Large intestine (tissue), 3 donors: ENCODE data around the gene BTBD6. TPM values are rescaled to one million over a fixed set of nuclear protein-coding genes. Genes with fewer than 3 reads are reported as not detected.

Experiments
- DNase-seq, 2 donors: peaks; one replicate each; pipeline versions ENCODE4 v3.0.0 to v3.0.0-alpha.2; 2013
- H3K27ac ChIP-seq: one replicate; pipeline ENCODE4 v1.5.1; 2013; ENCODE audit warnings: low read length
- H3K27me3 ChIP-seq: 2 replicates; pipeline ENCODE4 v1.6.1; 2013; ENCODE audit warnings: low read length; ENCODE audit not compliant: control insufficient read depth, insufficient read depth
- H3K36me3 ChIP-seq: 2 replicates; pipeline ENCODE4 v1.6.1; 2013; ENCODE audit warnings: low read length; ENCODE audit not compliant: control insufficient read depth, insufficient read depth
- H3K4me1 ChIP-seq: one replicate; pipeline ENCODE4 v1.6.1; 2013; ENCODE audit warnings: low read length; ENCODE audit not compliant: control insufficient read depth, insufficient read depth
- H3K4me3 ChIP-seq: one replicate; pipeline ENCODE4 v1.5.1; 2013; ENCODE audit warnings: low read length
- H3K9me3 ChIP-seq: one replicate; pipeline ENCODE4 v1.6.1; 2013; ENCODE audit warnings: mild to moderate bottlenecking, low read depth, low read length, moderate library complexity; ENCODE audit not compliant: control insufficient read depth
- WGBS: methylation state at CpG from one replicate; pipeline ENCODE4 v1.1.5; 2013; ENCODE audit warnings: low lambda C conversion rate; ENCODE audit not compliant: insufficient coverage; 5-methylcytosine and 5-hydroxymethylcytosine counted together
- polyA plus RNA-seq: library from polyadenylated mRNA; unstranded; fragments of 120-200 nt; gene quantifications from one replicate; pipeline ENCODE4 v1.2.1, GENCODE V29; 2013

The BTBD6 gene
- polyA plus RNA-seq, 1 donor: 40.9 TPM

DNA sequence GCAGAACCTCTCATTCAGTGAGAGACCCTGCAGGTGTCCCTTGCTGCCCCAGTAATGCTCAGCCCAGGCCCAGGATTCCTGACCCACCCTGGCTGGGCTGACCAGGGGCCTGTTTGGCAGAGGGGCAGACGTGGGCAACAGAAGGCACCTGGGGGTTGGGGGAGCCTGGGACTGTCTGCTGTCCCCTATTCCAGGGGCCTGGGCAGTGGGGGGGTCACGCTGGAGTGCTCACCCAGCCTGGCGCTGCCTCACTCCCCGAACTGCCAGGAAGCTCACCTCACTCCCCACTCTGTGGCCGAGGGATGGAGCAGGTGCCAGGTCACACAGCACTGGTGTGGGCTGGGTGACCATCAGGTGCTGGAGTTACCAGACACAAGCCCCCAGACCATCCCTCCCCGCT, 44.6 kb upstream of the BTBD6 start:
- Histone ChIP-seq H3K4me3 (no peak overlapping the region), H3K27me3 (peaks cover 44% of the 10 kb centered on the region), H3K9me3 (peaks cover 2% of the 10 kb centered on the region), H3K36me3 (no peaks in the 10 kb centered on the region), H3K27ac (no peak overlapping the region), H3K4me1 (no peaks in the 10 kb centered on the region)
- no peak for DNase-seq
- no CpG with 5 or more reads among the region's 6 CpGs for WGBS

DNA sequence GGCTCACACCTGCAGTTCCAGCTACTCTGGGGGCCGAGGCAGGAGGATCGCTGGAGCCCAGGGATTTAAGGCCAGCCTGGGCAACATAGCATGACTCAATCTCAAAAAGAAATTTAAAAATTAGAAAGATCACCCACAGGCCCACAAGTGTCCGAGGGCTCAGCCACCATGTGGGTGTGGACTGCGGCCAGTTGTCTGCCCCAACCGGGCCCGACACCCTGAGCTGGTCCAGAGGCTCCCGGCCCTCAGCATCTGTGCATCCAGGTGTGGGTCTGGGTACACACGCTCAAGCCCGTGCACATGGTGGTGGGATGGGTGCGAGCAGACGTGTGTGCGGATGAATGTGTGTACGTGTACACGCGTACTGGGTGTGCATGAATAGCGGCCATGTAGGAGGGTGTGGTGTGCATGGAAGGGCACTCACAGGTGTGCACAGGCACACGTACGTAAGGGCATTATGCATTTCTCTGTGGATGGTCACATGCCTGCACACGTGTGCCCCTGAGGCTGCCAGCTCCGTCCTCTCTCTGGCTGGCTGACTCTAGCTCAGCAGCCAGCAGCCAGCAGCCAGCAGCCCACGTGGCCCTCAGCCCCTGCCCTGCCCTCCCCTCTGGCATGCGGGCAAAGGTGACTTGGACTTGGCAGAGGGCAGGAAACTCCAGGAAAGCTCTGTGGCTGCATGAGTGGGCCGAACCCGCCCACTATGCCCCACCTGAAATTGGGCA, 44.0 kb upstream of the BTBD6 start:
- peaks cover 2% of the 10 kb centered on the region for H3K9me3 ChIP-seq
- H3K4me3 ChIP-seq: no peak overlapping the region
- H3K27ac ChIP-seq: no peak overlapping the region
- H3K27me3 ChIP-seq: peaks cover 37% of the 10 kb centered on the region
- no peak for DNase-seq
- peaks cover 2% of the 10 kb centered on the region for H3K36me3 ChIP-seq
- no peaks in the 10 kb centered on the region for H3K4me1 ChIP-seq
- WGBS: 89% methylated on average over 5 of the region's 24 CpGs

- no peak overlapping the region for H3K27ac ChIP-seq
- no peak overlapping the region for H3K4me3 ChIP-seq
- no CpG with 5 or more reads among the region's 21 CpGs for WGBS
- peaks cover 2% of the 10 kb centered on the region for H3K9me3 ChIP-seq
- no peaks in the 10 kb centered on the region for H3K4me1 ChIP-seq
- H3K36me3 ChIP-seq: peaks cover 6% of the 10 kb centered on the region
- H3K27me3 ChIP-seq: peaks cover 30% of the 10 kb centered on the region
- no peak for DNase-seq
Observed at GRCh38 chr14:105204931-105205672, 43.2 kb upstream of the BTBD6 start.

DNA sequence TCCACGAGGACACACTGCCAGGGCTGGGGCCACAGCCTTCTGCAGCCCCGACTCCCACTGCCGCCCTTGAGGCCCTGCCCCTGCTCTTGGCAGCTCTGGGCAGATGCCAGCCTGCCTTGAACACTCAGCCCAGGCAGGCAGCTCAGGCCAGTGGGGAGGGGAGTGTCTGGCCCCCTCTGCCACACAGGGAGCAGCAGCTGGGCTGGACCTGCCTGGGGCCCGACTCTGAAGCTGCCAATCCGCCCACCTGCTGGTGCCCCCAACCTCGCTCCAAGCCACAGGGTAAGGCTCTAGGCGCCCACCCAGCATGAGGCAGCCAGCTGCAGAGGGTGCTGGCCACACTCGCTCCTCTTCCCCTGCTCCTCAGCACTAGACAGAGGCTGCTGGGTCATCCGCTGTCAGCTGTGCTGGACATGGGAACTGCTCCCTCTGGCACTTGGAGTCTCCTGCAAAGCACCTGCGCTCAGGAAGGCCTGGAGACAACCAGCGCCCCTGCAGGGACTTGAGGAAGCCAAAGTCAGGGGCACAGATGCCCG, 42.6 kb upstream of the BTBD6 start:
- Histone ChIP-seq H3K4me1 (no peaks in the 10 kb centered on the region), H3K9me3 (peaks cover 2% of the 10 kb centered on the region), H3K36me3 (peaks cover 10% of the 10 kb centered on the region), H3K4me3 (no peak overlapping the region), H3K27me3 (peaks cover 23% of the 10 kb centered on the region), H3K27ac (no peak overlapping the region)
- DNase-seq: no peak
- no CpG with 5 or more reads among the region's 12 CpGs for WGBS

- H3K9me3 ChIP-seq: no peaks in the 10 kb centered on the region
- H3K27me3 ChIP-seq: peaks cover 12% of the 10 kb centered on the region
- no peaks in the 10 kb centered on the region for H3K4me1 ChIP-seq
- no peak overlapping the region for H3K4me3 ChIP-seq
- peaks cover 19% of the 10 kb centered on the region for H3K36me3 ChIP-seq
- DNase-seq: no peak
- WGBS: no CpG with 5 or more reads among the region's 5 CpGs
- H3K27ac ChIP-seq: no peak overlapping the region
Observed at GRCh38 chr14:105206873-105207272, 41.5 kb upstream of the BTBD6 start.

GRCh38 chr14:105207460-105207901, 40.9 kb upstream of the BTBD6 start:
- Histone ChIP-seq H3K4me3 (no peak overlapping the region), H3K27ac (no peak overlapping the region), H3K9me3 (no peaks in the 10 kb centered on the region), H3K4me1 (no peaks in the 10 kb centered on the region), H3K36me3 (peaks cover 25% of the 10 kb centered on the region), H3K27me3 (peaks cover 6% of the 10 kb centered on the region)
- no peak for DNase-seq
- no CpG with 5 or more reads among the region's 13 CpGs for WGBS

DNA sequence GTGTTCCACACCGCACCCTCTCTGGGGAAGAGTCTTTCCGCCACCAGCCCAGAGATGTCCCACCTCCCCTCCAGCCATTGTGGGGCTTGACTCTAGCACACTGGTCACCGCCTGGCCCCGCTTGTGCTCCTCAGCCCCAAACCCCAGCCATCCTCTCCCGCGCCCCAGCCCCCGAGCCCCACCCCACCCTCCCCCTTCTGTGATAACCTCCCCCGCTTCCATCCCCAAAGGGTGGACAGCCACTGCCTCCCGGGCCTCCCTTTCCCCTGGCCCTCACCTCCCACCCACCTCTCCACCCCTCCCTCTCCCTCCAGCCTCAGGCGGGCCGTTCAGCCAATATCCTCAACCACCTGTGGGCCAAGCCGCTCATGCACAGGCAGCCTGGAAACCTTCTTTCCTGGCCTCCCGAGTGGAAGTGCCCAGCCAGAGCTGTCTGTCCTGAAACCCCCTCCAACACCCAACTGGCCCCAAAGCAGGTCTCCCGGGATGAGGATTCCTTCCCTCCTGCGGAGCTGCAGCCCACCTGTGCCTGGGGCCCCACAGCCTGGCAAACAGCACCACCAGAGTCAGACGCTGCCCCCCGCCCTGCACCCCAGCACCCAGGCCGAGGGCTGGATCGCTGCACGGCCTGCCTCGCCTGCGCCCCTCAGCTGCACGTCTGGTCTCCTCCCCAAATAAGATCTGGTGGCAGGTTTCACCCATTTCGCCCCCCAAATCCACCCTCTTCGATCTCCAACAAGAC, 40.2 kb upstream of the BTBD6 start:
- no CpG with 5 or more reads among the region's 25 CpGs for WGBS
- Histone ChIP-seq H3K9me3 (no peaks in the 10 kb centered on the region), H3K4me1 (no peaks in the 10 kb centered on the region), H3K4me3 (no peak overlapping the region), H3K27me3 (peaks cover under 1% of the 10 kb centered on the region), H3K27ac (no peak overlapping the region), H3K36me3 (peaks cover 29% of the 10 kb centered on the region)
- DNase-seq: no peak

DNA sequence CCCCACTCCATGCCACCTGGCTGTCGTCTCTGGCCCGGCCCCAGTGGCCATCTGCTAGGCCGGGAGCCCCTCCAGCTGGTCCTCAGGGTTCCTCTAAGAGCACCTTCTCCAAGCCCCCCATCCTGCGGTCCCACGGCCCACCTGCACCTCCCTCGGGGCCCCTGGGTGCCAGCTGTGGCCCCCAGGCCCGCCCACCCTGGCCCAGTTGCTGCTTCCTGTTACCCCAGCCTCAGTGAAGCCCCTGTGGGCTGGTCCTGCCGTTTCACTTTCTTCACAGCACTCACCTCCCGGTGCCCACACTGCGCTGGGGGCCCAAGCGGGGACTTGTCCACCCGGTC, 39.6 kb upstream of the BTBD6 start:
- Histone ChIP-seq H3K4me1 (no peaks in the 10 kb centered on the region), H3K27me3 (no peaks in the 10 kb centered on the region), H3K27ac (no peak overlapping the region), H3K36me3 (peaks cover 32% of the 10 kb centered on the region), H3K9me3 (no peaks in the 10 kb centered on the region), H3K4me3 (no peak overlapping the region)
- DNase-seq: no peak
- no CpG with 5 or more reads among the region's 12 CpGs for WGBS

GRCh38 chr14:105209091-105209490, 39.2 kb upstream of the BTBD6 start:
- no CpG with 5 or more reads among the region's 8 CpGs for WGBS
- no peaks in the 10 kb centered on the region for H3K4me1 ChIP-seq
- no peaks in the 10 kb centered on the region for H3K27me3 ChIP-seq
- no peak overlapping the region for H3K4me3 ChIP-seq
- DNase-seq: no peak
- peaks cover 34% of the 10 kb centered on the region for H3K36me3 ChIP-seq
- H3K9me3 ChIP-seq: no peaks in the 10 kb centered on the region
- no peak overlapping the region for H3K27ac ChIP-seq

GRCh38 chr14:105209646-105210045, 38.7 kb upstream of the BTBD6 start:
- H3K4me3 ChIP-seq: no peak overlapping the region
- no peaks in the 10 kb centered on the region for H3K4me1 ChIP-seq
- H3K27ac ChIP-seq: no peak overlapping the region
- WGBS: no CpG with 5 or more reads among the region's 16 CpGs
- H3K27me3 ChIP-seq: no peaks in the 10 kb centered on the region
- H3K36me3 ChIP-seq: peaks cover 34% of the 10 kb centered on the region
- DNase-seq: no peak
- H3K9me3 ChIP-seq: no peaks in the 10 kb centered on the region
